Hindlimb muscle (tissue), 1 donor: ENCODE data around the gene ARL2BP. TPM values are rescaled to one million over a fixed set of nuclear protein-coding genes. Genes with fewer than 3 reads are reported as not detected.
"Not testable (repeated sequence)": the region's sequence is repeated elsewhere in the genome, so short reads cannot be mapped to it uniquely, and the experiment has no call there.

Experiments
- DNase-seq: peaks from one replicate; pipeline ENCODE4 v3.0.0-alpha.2; 2013
- polyA plus RNA-seq: library from polyadenylated mRNA; unstranded; fragments of 120-200 nt; gene quantifications from one replicate; pipeline ENCODE4 v1.2.1, GENCODE V29; 2013; ENCODE audit not compliant: insufficient read length

ARL2BP gene
- polyA plus RNA-seq, 1 donor, result 36.0 TPM

GRCh38 chr16:57263541-57264351, 18.7 kb downstream of the ARL2BP start:
- DNase-seq, result no peak

- DNase-seq, result no peak
These were observed 19.3 kb downstream of the ARL2BP start for GRCh38 chr16:57264381-57264780.

- DNase-seq, result no peak
These were observed 19.9 kb downstream of the ARL2BP start for GRCh38 chr16:57264950-57265371.

- DNase-seq, result no peak
These were observed 20.9 kb downstream of the ARL2BP start for GRCh38 chr16:57265850-57266530.

- no peak for DNase-seq
These were observed 21.6 kb downstream of the ARL2BP start for GRCh38 chr16:57266531-57267260.

- not testable (repeated sequence) for DNase-seq
These were observed 22.3 kb downstream of the ARL2BP start for GRCh38 chr16:57267343-57267742.

- no peak for DNase-seq
These were observed 24.0 kb downstream of the ARL2BP start for GRCh38 chr16:57268804-57269800.

- DNase-seq, result no peak
These were observed 25.4 kb downstream of the ARL2BP start for GRCh38 chr16:57270221-57271062.

- no peak for DNase-seq
These were observed 25.9 kb downstream of the ARL2BP start for GRCh38 chr16:57271063-57271345.

- DNase-seq, result no peak
These were observed 26.9 kb downstream of the ARL2BP start for GRCh38 chr16:57271867-57272495.

GRCh38 chr16:57273359-57273758, 28.3 kb downstream of the ARL2BP start:
- DNase-seq, result no peak

GRCh38 chr16:57273826-57274225, 28.8 kb downstream of the ARL2BP start:
- no peak for DNase-seq

GRCh38 chr16:57275946-57276345, 30.9 kb downstream of the ARL2BP start:
- not testable (repeated sequence) for DNase-seq

- no peak for DNase-seq
These were observed 31.5 kb downstream of the ARL2BP start for GRCh38 chr16:57276596-57276995.

GRCh38 chr16:57277586-57277985, 32.5 kb downstream of the ARL2BP start:
- no peak for DNase-seq

GRCh38 chr16:57278494-57278893, 33.4 kb downstream of the ARL2BP start:
- DNase-seq, result no peak

GRCh38 chr16:57279780-57280638, 35.0 kb downstream of the ARL2BP start:
- DNase-seq, result no peak

GRCh38 chr16:57281791-57282190, 36.7 kb downstream of the ARL2BP start:
- DNase-seq, result no peak

GRCh38 chr16:57282510-57283213, 37.6 kb downstream of the ARL2BP start:
- no peak for DNase-seq
